Measurements from ENCODE around the gene HOXC4.

HOXC4 gene

DNA sequence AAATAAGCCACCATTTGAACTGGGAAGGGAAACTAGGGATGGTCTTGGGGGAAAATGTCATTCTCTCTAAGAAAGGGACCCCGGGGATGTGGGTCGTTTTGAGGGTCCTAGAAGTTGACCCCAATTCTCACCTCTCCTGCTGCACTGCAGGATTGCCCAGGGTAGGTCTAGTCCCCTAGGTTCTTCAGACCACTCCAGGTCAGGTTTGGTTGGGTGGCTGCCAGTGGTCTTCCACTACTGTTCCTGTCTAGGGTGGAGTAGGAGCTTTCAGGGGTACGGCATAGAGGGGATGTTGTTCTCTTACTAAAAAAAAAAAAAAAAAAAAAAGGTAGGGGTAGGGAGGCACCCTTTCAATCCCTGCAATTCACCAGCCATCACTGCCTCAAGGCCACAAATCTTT lies 37.6 kb upstream of the HOXC4 start:
- DNase-seq: no peak

DNA sequence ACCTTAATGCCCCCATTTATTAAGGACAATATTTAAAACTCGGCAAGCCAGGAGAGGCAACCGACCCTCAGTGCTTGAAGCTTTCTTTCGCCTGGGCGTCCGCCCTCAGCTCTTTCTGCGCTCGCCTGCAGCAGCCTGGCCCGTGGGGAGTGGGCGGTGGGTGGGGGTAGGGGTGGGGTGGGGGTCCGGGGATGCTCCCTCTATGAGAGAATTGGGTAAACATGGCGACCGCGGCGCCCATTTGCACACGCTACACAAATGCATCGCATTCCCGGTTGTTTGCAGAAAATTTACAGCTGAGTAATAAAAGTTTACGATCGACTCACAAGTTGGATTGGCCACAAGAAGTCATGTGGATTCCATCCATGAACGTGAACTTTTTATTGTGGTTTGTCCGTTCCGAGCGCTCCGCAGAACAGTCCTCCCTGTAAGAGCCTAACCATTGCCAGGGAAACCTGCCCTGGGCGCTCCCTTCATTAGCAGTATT lies 37.1 kb upstream of the HOXC4 start:
- no peak for DNase-seq

DNA sequence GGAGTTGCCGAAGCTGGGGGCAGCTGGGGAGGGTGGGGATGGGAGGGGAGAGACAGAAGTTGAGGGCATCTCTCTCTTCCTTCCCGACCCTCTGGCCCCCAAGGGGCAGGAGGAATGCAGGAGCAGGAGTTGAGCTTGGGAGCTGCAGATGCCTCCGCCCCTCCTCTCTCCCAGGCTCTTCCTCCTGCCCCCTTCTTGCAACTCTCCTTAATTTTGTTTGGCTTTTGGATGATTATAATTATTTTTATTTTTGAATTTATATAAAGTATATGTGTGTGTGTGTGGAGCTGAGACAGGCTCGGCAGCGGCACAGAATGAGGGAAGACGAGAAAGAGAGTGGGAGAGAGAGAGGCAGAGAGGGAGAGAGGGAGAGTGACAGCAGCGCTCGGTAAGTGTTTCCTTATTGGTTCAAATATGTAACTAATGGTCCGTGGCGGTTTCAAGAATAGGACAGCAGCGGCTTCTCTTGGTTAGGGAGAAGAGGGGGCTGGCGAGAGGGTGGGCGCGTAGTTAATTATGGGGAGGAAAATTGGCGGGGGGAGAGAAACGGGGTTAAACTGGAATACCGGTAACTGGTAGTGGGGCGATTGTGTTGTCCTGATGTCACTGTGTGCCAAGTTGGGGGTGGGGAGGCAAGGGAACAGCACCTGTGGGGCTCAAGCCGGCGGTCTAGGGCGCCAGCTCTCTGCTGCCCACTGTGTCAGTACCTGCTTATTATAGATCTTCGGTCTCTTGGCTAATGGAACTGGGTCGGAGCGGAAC lies 36.4 kb upstream of the HOXC4 start:
- DNase-seq: no peak

DNA sequence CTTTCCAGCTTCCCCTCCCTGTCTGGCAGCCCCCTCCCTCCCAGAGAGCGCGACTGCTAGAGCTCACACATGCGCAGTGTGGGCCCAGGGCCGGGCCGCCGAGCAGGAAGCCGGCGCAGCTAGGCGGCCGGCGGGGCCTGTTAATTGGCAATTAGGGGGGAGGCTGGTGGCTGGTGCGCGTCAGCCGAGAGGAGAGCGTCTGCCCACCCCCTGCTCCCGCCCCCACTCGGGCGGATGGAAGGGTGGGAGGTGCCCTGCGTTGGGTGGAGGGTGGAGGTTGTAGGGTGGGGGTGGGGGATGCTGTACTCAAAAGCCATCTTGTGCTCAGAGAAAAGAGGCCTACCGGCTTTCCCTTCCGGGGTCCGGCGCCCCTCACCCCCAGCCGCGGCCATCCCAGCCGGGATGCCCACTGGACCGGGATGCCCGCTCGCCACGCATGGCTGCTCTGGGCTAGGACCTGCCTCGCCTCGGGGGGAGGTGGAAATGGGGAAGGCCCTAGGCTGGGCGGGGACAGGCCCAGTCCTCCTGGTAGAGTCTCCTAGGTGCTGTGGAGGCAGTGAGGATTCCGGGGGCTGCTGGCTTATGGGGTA lies 35.7 kb upstream of the HOXC4 start:
- DNase-seq: peak; percentile 20 to 56 (median 50)

DNA sequence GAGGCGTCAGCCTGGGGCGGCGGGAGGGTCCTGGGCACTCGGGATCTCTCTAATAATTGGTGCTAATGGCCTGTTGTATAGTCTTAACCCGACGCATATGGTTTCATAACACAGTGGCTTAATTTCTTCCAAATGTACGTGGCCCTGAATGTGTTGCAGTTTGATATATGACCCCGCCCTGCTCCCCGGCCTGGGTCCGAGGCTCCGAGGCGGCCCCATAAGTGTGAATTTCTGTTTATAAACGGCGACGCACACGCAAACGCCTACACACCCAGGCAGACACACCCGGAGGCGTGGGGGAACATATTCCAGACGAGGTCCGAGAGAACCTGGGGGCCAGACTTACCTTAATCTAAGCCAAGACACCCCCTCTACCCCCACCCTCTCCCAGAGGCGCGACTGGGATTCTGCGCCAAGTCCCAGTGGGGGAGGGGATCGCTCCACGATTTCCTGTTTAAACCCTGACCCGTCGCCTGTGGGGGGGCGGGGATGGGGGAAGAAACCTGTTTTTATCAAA lies 35.1 kb upstream of the HOXC4 start:
- no peak for DNase-seq

GRCh38 chr12:54019091-54019811 lies 34.4 kb upstream of the HOXC4 start:
- DNase-seq: no peak

GRCh38 chr12:54019924-54020590 lies 33.6 kb upstream of the HOXC4 start:
- DNase-seq: no peak

GRCh38 chr12:54020591-54021405 lies 32.8 kb upstream of the HOXC4 start:
- no peak for DNase-seq

- no peak for DNase-seq
Observed at GRCh38 chr12:54021432-54022013, 32.1 kb upstream of the HOXC4 start.

DNA sequence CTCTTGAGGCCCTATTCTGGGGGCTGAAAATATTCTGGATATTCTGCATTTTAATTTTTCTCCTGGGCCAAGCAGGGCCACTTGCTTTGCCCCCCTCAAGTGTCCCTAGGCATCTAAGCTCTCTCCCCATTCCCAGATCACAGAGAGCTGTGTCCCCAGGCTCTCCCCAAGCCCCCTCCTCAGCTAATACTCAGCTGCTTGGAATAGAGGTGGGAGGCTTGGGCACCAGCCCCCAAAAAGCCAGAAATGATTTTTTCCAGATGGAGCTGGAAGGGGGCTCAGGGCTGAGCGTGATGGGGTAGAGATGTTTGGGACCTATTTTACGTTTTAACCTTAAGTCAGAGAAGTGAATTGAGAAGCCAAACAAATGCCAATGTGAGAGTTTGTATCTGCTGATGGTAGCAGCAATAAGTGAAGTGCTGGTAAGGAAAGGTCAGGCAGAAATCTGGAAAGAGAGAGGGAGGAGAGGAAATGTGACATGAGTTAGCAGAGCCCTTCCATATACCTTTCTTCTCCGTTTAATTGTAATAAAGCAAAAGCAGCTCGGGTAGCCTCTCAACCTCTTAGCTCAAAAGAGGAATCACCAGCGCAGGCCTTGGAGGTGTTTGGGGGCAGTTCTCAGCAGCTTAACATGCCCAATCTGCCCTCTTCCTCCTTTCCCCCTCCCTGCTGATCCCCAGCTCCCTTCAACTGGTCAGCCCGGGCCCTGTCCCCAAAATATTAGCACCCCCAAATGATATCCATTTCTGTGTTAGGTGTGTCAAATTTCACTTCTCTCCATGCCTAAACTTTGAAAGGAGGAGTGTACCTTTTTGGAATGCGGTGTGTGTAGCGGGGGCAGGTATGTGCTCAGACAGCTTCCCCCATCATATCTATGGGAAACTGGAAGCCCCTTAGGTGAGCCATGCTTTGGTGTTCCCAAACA lies 30.4 kb upstream of the HOXC4 start:
- no peak for DNase-seq

DNA sequence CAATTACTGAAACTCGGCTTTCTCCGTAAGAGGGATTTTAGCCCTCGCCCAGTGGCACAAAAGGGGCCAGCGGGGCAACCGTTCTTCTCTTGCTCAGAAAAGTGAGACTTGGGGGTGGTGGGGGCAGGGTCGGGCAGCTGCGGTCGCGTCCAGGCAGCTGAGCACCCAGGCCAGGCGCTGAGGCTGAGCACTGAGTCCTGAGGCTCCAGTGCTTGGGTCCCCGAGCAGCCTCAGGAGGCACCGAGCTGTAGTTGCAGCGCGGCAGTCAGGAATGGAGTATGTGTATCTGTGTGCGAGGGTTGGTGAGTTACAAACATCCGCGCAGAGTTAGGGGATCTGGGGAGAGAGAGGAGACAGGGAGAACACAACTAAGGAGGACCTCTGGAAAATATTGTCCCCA lies 29.5 kb upstream of the HOXC4 start:
- DNase-seq: no peak

- DNase-seq: no peak
Observed at GRCh38 chr12:54024581-54025305, 28.9 kb upstream of the HOXC4 start.

GRCh38 chr12:54025499-54026405 lies 27.9 kb upstream of the HOXC4 start:
- no peak for DNase-seq

GRCh38 chr12:54026640-54027441 lies 26.8 kb upstream of the HOXC4 start:
- no peak for DNase-seq

DNA sequence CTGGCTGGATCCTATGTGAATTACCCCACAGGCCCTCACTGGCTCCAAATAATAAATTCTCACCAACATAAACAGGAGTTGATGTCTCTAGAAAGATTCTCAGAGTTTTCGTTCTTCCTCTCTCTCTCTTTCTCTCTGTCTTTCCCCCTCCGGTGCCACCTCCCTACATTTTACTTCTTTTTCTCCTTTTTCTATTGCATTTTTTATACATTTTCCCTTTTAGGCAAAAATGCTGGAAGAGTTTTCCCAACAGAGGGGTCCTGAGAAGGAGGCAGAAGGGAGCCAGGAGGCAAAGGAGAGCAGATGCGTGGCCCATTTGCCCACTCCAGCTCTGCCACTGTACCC lies 26.2 kb upstream of the HOXC4 start:
- no peak for DNase-seq

DNA sequence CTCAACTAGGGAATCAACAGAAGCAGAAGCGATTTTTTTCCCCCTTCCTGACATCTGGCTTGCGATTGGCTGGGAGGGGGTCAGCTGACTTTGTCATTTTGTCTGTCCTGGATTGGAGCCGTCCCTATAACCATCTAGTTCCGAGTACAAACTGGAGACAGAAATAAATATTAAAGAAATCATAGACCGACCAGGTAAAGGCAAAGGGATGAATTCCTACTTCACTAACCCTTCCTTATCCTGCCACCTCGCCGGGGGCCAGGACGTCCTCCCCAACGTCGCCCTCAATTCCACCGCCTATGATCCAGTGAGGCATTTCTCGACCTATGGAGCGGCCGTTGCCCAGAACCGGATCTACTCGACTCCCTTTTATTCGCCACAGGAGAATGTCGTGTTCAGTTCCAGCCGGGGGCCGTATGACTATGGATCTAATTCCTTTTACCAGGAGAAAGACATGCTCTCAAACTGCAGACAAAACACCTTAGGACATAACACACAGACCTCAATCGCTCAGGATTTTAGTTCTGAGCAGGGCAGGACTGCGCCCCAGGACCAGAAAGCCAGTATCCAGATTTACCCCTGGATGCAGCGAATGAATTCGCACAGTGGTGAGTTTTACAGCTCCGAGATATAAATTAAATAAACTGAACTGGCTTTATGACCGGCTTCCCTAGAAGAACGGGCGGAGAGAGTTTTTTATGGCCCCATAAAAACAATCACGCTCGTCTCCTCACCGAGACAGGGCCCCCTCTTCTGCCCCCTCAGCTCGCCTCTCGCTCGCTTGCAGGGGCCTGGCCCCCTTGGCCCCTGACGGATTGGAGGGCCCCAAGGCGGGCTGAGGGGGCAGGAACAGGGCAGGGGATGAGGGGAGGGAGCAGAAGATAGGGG lies 25.1 kb upstream of the HOXC4 start, which contains the start of gene HOXC6:
TSS of gene HOXC6 (plus strand) at position 127 of the 888 bp plus-strand sequence. CDS start at position 209, 82 bp downstream.
- DNase-seq: no peak
